DND-41 (cell line): ENCODE data around the gene MZT2A.
"Not testable (repeated sequence)": the region's sequence is repeated elsewhere in the genome, so short reads cannot be mapped to it uniquely, and the experiment has no call there.

Source experiments
- EZH2 ChIP-seq: IDR thresholded peaks from 3 replicates; pipeline ENCODE4 v1.6.1; 2012; ENCODE audit warnings: borderline replicate concordance, low read depth, mild to moderate bottlenecking, moderate library complexity, low read length, inconsistent platforms; ENCODE audit not compliant: severe bottlenecking
- TF ChIP-seq, protein P1 (sequence below): IDR thresholded peaks from 2 replicates; pipeline ENCODE4 v1.5.1; 2012; ENCODE audit warnings: borderline replicate concordance, low read length, moderate library complexity, mild to moderate bottlenecking; ENCODE audit not compliant: poor library complexity, severe bottlenecking; ENCODE audit errors: extremely low read depth

DNA sequence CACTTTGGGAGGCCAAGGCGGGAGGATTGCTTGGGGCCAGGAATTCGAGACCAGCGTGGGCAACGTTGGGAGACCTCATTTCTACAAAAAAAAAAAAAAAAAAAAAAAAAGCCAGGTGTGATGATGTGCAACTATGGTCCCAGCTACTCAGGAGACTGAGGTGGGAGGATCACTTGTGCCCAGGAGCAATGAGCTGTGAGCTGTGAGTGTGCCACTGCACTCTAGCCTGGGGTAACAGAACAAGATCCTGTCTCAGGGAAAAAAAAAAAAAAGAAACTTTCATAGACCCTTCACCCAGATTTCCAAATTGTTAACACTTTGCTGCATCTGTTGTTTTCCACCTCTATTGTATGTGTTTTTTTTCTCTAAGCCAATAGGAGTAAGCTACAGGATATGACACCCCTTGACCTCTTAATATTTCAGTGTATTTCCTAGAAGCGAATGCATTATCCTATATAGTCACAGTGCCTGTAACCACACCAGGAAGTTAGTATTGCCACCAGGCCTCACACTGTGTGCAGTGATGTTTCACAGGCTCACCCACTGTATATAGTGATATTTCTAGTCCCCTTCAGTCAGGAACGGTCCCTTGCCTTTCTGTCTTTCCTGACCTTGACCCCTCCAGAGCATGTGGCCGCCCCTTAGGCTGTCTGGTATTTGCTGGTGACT, 12.0 kb upstream of the MZT2A start:
- TF ChIP-seq, protein P1, sequence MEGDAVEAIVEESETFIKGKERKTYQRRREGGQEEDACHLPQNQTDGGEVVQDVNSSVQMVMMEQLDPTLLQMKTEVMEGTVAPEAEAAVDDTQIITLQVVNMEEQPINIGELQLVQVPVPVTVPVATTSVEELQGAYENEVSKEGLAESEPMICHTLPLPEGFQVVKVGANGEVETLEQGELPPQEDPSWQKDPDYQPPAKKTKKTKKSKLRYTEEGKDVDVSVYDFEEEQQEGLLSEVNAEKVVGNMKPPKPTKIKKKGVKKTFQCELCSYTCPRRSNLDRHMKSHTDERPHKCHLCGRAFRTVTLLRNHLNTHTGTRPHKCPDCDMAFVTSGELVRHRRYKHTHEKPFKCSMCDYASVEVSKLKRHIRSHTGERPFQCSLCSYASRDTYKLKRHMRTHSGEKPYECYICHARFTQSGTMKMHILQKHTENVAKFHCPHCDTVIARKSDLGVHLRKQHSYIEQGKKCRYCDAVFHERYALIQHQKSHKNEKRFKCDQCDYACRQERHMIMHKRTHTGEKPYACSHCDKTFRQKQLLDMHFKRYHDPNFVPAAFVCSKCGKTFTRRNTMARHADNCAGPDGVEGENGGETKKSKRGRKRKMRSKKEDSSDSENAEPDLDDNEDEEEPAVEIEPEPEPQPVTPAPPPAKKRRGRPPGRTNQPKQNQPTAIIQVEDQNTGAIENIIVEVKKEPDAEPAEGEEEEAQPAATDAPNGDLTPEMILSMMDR = not testable (repeated sequence)
- TF ChIP-seq EZH2 = not testable (repeated sequence)
